Measurements from ENCODE around the gene SLITRK1.

The SLITRK1 gene

GRCh38 chr13:83839146-83839545, 43.1 kb downstream of the SLITRK1 start:
- DNase-seq (ENCODE audit: low spot score), result no peak
- in situ Hi-C loops (cut with MboI; ENCODE audit: low sequenced_read_pairs, unreplicated experiment), result no loop called here
- TF ChIP-seq CTCF (IDR thresholded peaks at IDR 0.05; ENCODE audit: borderline replicate concordance, control extremely low read depth, extremely low read depth, insufficient read depth, missing control alignments), result no peak

- DNase-seq (ENCODE audit: low spot score), result no peak
- in situ Hi-C loops (cut with MboI; ENCODE audit: low sequenced_read_pairs, unreplicated experiment), result no loop called here
- no peak for TF ChIP-seq CTCF (IDR thresholded peaks at IDR 0.05; ENCODE audit: borderline replicate concordance, control extremely low read depth, extremely low read depth, insufficient read depth, missing control alignments)
These were observed 50.5 kb downstream of the SLITRK1 start for GRCh38 chr13:83831796-83832195.

GRCh38 chr13:83829810-83830209, 52.5 kb downstream of the SLITRK1 start:
- DNase-seq (ENCODE audit: low spot score), result no peak
- in situ Hi-C loops (cut with MboI; ENCODE audit: low sequenced_read_pairs, unreplicated experiment), result no loop called here
- no peak for TF ChIP-seq CTCF (IDR thresholded peaks at IDR 0.05; ENCODE audit: borderline replicate concordance, control extremely low read depth, extremely low read depth, insufficient read depth, missing control alignments)

- in situ Hi-C loops (cut with MboI; ENCODE audit: low sequenced_read_pairs, unreplicated experiment), result no loop called here
- DNase-seq (ENCODE audit: low spot score), result no peak
- TF ChIP-seq CTCF (IDR thresholded peaks at IDR 0.05; ENCODE audit: borderline replicate concordance, control extremely low read depth, extremely low read depth, insufficient read depth, missing control alignments), result no peak
These were observed 54.9 kb downstream of the SLITRK1 start for GRCh38 chr13:83827338-83827737.

Measured in GM13976 (cell line).